BJ (cell line): ENCODE results near the gene IL17RE. TPM values are rescaled to one million over a fixed set of nuclear protein-coding genes. Genes with fewer than 3 reads are reported as not detected.

Experiments
- CTCF ChIA-PET: fragments of 350-600 bp; formaldehyde crosslinking; extraction: SDS; loops from one replicate; lab custom pipeline; 2021; ENCODE audit warnings: antibody characterized with exemption, inconsistent platforms; lab: Yijun Ruan, JAX
- POLR2A ChIA-PET: fragments of 300-600 bp; sonication (Branson Sonifier 250); formaldehyde crosslinking; extraction: SDS; loops from one replicate; lab custom pipeline; 2021; ENCODE audit warnings: antibody characterized with exemption; lab: Charles Lee
- DNase-seq: peaks from one replicate; pipeline ENCODE4 v3.0.0-alpha.2; 2011; ENCODE audit warnings: low read depth
- H3K27me3 ChIP-seq: 2 replicates; pipeline ENCODE4 v1.6.0; 2011; ENCODE audit warnings: low read length; ENCODE audit not compliant: control insufficient read depth, insufficient read depth
- H3K36me3 ChIP-seq: 2 replicates; pipeline ENCODE4 v1.5.1; 2011; ENCODE audit warnings: low read length; ENCODE audit not compliant: control insufficient read depth, insufficient read depth
- H3K4me3 ChIP-seq: 2 replicates; pipeline ENCODE4 v1.5.1; 2011; ENCODE audit warnings: low read depth, mild to moderate bottlenecking, control low read depth, low read length
- polyA plus RNA-seq: library from polyadenylated mRNA; depleted of rRNA; stranded (reverse); fragments of >200 nt; gene quantifications from 2 replicates; pipeline ENCODE4 v1.2.3, GENCODE V29; 2011
- TF ChIP-seq, protein P1 (sequence below): IDR thresholded peaks from 2 replicates; pipeline ENCODE4 v1.5.1; 2011; ENCODE audit warnings: low read depth, mild to moderate bottlenecking, control low read depth, inconsistent platforms, low read length, moderate library complexity; ENCODE audit not compliant: insufficient read depth

The IL17RE gene
- polyA plus RNA-seq, 1 experiment = 4.0 TPM

DNA sequence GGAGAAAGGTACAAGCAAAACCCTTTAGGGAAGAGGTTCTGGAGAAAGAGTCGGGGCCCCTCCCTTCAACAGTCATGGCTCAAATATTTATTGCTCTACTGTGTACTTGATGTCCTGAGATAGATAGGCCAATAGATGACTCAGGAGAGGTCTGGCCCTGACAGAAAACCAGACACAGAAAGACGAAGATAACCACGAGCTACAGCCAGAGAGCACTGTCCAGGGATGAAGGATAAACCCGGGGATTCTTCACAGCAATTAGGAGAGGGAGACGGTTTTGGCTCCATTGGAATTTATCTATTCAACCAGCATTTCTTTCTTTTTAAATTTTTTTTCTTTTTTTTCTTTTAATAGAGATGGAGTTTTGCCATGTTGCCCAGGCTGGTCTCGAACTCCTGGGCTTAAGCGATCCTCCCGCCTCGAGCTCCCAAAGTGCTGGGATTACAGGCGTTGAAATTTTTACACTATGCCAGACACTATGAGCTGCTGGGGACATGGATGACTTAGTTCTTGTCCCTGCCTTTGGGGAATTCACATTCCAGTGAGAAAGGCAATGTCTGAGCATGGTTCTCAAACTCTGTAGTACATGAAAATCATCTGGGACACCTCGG, 18.0 kb upstream of the IL17RE start:
- Histone ChIP-seq H3K4me3 (no peak overlapping the region), H3K36me3 (no peaks in the 10 kb centered on the region), H3K27me3 (no peaks in the 10 kb centered on the region)
- POLR2A ChIA-PET = interaction anchor here (0.7 to 0.8 kb wide), 2 partner anchors 12 to 230 kb away, joined by 3 to 4 read pairs; no protein-coding TSS in a partner anchor
- CTCF ChIA-PET = interaction anchor here (0.7 to 2.0 kb wide), 5 partner anchors 20 to 168 kb away, joined by 3 to 7 read pairs (median 4); no protein-coding TSS in a partner anchor
- DNase-seq = peak; percentile 71
- TF ChIP-seq, protein P1, sequence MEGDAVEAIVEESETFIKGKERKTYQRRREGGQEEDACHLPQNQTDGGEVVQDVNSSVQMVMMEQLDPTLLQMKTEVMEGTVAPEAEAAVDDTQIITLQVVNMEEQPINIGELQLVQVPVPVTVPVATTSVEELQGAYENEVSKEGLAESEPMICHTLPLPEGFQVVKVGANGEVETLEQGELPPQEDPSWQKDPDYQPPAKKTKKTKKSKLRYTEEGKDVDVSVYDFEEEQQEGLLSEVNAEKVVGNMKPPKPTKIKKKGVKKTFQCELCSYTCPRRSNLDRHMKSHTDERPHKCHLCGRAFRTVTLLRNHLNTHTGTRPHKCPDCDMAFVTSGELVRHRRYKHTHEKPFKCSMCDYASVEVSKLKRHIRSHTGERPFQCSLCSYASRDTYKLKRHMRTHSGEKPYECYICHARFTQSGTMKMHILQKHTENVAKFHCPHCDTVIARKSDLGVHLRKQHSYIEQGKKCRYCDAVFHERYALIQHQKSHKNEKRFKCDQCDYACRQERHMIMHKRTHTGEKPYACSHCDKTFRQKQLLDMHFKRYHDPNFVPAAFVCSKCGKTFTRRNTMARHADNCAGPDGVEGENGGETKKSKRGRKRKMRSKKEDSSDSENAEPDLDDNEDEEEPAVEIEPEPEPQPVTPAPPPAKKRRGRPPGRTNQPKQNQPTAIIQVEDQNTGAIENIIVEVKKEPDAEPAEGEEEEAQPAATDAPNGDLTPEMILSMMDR = 0 out of 2 replicates have a peak, but pooled peaks have one; percentile 10

DNA sequence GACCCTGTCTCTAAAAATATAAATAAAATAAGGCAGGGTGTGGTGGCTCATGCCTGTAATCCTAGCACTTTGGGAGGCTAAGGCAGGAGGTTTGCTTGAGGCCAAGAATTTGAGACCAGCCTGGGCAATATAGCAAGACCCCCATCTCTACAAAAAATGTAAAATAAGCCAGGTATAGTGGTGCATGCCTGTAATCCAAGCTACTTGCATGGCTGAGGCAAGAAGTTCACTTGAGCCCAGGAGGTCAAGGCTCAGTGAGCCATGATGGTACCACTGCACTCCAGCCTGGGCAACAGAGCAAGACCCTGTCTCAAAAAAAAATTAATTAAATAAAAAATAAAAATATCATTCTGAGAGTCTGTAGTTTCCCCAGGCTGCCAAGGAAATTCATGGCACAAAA, 16.3 kb upstream of the IL17RE start:
- POLR2A ChIA-PET = no interaction called here
- DNase-seq = no peak
- no peaks in the 10 kb centered on the region for H3K36me3 ChIP-seq
- H3K27me3 ChIP-seq = no peaks in the 10 kb centered on the region
- no peak overlapping the region for H3K4me3 ChIP-seq
- TF ChIP-seq, protein P1 = no peak
- CTCF ChIA-PET = no interaction called here

DNA sequence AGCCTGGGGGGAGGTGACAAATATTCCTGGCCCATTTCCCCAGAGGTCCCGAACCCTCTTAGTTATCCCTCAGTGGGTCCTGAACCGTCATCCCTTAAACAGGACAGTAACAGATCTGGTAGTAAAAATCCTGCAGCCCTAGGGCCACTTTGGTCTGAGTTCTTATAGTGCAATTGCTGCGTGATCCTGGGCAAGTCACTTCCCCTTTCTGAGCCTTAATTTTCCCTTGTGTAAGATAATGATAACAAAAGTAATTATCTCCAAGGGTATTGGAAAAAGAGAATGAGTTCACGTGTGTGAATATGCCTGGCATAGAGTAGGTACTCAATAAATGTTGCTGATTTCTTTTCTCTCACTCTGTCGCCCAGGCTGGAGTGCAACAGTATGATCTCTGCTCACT, 15.2 kb upstream of the IL17RE start:
- TF ChIP-seq, protein P1 = no peak
- DNase-seq = no peak
- Histone ChIP-seq H3K27me3 (no peaks in the 10 kb centered on the region), H3K4me3 (no peak overlapping the region), H3K36me3 (no peaks in the 10 kb centered on the region)
- ChIA-PET POLR2A (no interaction called here), CTCF (no interaction called here)

DNA sequence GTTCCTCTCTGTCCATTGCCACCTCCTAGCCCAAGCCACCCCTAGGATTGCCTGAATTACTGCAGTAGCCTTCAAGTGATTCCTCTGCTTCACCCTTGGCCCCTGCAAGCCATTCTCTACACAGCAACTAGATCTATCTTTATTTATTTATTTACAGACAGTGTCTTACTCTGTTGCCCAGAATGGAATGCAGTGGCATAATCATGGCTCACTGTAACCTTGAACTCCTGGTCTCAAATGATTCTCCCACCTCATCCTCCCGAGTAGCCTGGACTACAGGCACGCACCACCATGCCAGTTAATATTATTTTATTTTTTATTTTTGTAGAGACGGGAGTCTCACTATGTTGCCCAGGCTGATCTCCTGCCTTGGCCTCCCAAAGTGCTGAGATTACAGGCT, 14.1 kb upstream of the IL17RE start:
- H3K4me3 ChIP-seq = no peak overlapping the region
- POLR2A ChIA-PET = no interaction called here
- DNase-seq = no peak
- TF ChIP-seq, protein P1 = no peak
- CTCF ChIA-PET = no interaction called here
- peaks cover 6% of the 10 kb centered on the region for H3K36me3 ChIP-seq
- H3K27me3 ChIP-seq = no peaks in the 10 kb centered on the region

DNA sequence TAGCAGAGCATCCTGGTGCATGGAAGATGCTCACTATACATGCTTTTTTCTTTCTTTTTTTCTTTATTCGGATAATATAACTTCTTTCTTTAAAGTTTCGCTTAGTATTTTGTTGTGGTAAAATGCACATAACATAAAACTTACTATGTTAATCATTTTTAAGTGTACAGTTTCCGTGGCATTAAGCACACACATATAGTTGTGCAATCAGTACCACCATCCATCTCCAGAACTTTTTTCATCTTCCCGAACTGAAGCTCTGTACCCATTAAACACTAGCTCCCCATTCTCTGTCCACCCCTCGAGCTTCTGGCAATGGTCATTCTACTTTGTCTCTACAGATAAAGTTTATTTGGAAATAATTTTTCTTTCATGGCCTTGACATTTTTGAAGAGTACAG, 13.2 kb upstream of the IL17RE start:
- Histone ChIP-seq H3K36me3 (peaks cover 6% of the 10 kb centered on the region), H3K4me3 (no peak overlapping the region), H3K27me3 (no peaks in the 10 kb centered on the region)
- CTCF ChIA-PET = no interaction called here
- no peak for DNase-seq
- TF ChIP-seq, protein P1 = no peak
- POLR2A ChIA-PET = no interaction called here
